Osteoblast (primary cell): ENCODE measurements around the gene MAP2K6. TPM values are rescaled to one million over a fixed set of nuclear protein-coding genes. Genes with fewer than 3 reads are reported as not detected.

Experiments used
- DNase-seq: peaks from one replicate; pipeline ENCODE4 v3.0.0; 2011; ENCODE audit warnings: low spot score, mixed read lengths; ENCODE audit not compliant: insufficient read length; ENCODE audit errors: missing footprints
- H2AFZ ChIP-seq: 2 replicates; pipeline ENCODE4 v1.6.0; 2011; ENCODE audit warnings: mild to moderate bottlenecking, low read length
- H3K27ac ChIP-seq: 2 replicates; pipeline ENCODE4 v1.5.1; 2011; ENCODE audit warnings: mild to moderate bottlenecking, low read depth, low read length, moderate library complexity
- H3K27me3 ChIP-seq: 2 replicates; pipeline ENCODE4 v1.6.0; 2012; ENCODE audit warnings: mild to moderate bottlenecking, control low read depth, inconsistent platforms, low read length, moderate library complexity; ENCODE audit not compliant: insufficient read depth
- H3K36me3 ChIP-seq: 2 replicates; pipeline ENCODE4 v1.5.1; 2011; ENCODE audit warnings: mild to moderate bottlenecking, low read length, control low read depth, moderate library complexity; ENCODE audit not compliant: insufficient read depth
- H3K4me1 ChIP-seq: 2 replicates; pipeline ENCODE4 v1.5.1; 2011; ENCODE audit warnings: mild to moderate bottlenecking, low read length, control low read depth, moderate library complexity; ENCODE audit not compliant: insufficient read depth
- H3K4me2 ChIP-seq: 2 replicates; pipeline ENCODE4 v1.6.0; 2011; ENCODE audit warnings: mild to moderate bottlenecking, low read length; ENCODE audit not compliant: insufficient read depth
- H3K4me3 ChIP-seq: fragments of 200-600 bp; sonication (generic); 3 replicates; pipeline ENCODE4 v1.5.1; 2012; ENCODE audit warnings: mild to moderate bottlenecking, low read length, inconsistent platforms; ENCODE audit not compliant: insufficient read depth
- H3K79me2 ChIP-seq: 2 replicates; pipeline ENCODE4 v1.6.0; 2012; ENCODE audit warnings: mild to moderate bottlenecking, low read length, control low read depth, inconsistent platforms; ENCODE audit not compliant: insufficient read depth
- H3K9me3 ChIP-seq: 2 replicates; pipeline ENCODE4 v1.5.1; 2011; ENCODE audit warnings: low read depth, low read length, control low read depth
- H4K20me1 ChIP-seq: 2 replicates; pipeline ENCODE4 v1.6.0; 2012; ENCODE audit warnings: mild to moderate bottlenecking, low read length, control low read depth; ENCODE audit not compliant: insufficient read depth
- CTCF ChIP-seq: IDR thresholded peaks from 2 replicates; pipeline ENCODE4 v1.5.1; 2011; ENCODE audit warnings: mild to moderate bottlenecking, low read depth, low read length, moderate library complexity; ENCODE audit errors: extremely low read depth
- total RNA-seq: library from RNA; depleted of rRNA; stranded (reverse); fragments of >200 nt; gene quantifications from 2 replicates; pipeline ENCODE4 v1.2.3, GENCODE V29; 2012

The MAP2K6 gene
- total RNA-seq = 1.5 and 2.5 TPM in 2 replicates

GRCh38 chr17:69414408-69415274 is at the start of gene MAP2K6:
TSS of gene MAP2K6 (plus strand) at chr17:69414697. CDS start at chr17:69414985, 288 bp downstream.
- Histone ChIP-seq H3K27ac (no peak within 1 kb of the TSS), H3K4me2 (peak within 1 kb of the TSS; percentile 97), H3K9me3 (no peaks in the 10 kb centered on the region), H3K4me3 (peak within 1 kb of the TSS; percentile 75), H3K79me2 (no peaks in the 10 kb centered on the region), H2AFZ (peak within 1 kb of the TSS; percentile 99), H3K4me1 (peaks cover 7% of the 10 kb centered on the region), H3K36me3 (no peaks in the 10 kb centered on the region), H3K27me3 (no peaks in the 10 kb centered on the region), H4K20me1 (no peaks in the 10 kb centered on the region)
- DNase-seq = peak; percentile 83
- no peak for TF ChIP-seq CTCF

GRCh38 chr17:69367298-69367697 is 47.2 kb upstream of the MAP2K6 start:
- no peak overlapping the region for H3K4me2 ChIP-seq
- no peaks in the 10 kb centered on the region for H3K36me3 ChIP-seq
- no peaks in the 10 kb centered on the region for H3K79me2 ChIP-seq
- no peak overlapping the region for H3K4me3 ChIP-seq
- no peaks in the 10 kb centered on the region for H4K20me1 ChIP-seq
- no peak overlapping the region for H2AFZ ChIP-seq
- DNase-seq = no peak
- no peaks in the 10 kb centered on the region for H3K27me3 ChIP-seq
- TF ChIP-seq CTCF = no peak
- no peaks in the 10 kb centered on the region for H3K4me1 ChIP-seq
- H3K9me3 ChIP-seq = no peaks in the 10 kb centered on the region
- H3K27ac ChIP-seq = no peak overlapping the region

GRCh38 chr17:69373069-69373468 is 41.4 kb upstream of the MAP2K6 start:
- Histone ChIP-seq H4K20me1 (no peaks in the 10 kb centered on the region), H3K79me2 (no peaks in the 10 kb centered on the region), H3K36me3 (no peaks in the 10 kb centered on the region), H3K4me1 (no peaks in the 10 kb centered on the region), H3K9me3 (no peaks in the 10 kb centered on the region), H3K4me3 (no peak overlapping the region), H3K27me3 (no peaks in the 10 kb centered on the region), H3K4me2 (no peak overlapping the region), H3K27ac (no peak overlapping the region), H2AFZ (no peak overlapping the region)
- DNase-seq = no peak
- no peak for TF ChIP-seq CTCF

GRCh38 chr17:69375229-69375628 is 39.3 kb upstream of the MAP2K6 start:
- H3K4me3 ChIP-seq = no peak overlapping the region
- no peaks in the 10 kb centered on the region for H3K36me3 ChIP-seq
- no peak for DNase-seq
- H3K27ac ChIP-seq = no peak overlapping the region
- H3K4me1 ChIP-seq = no peaks in the 10 kb centered on the region
- H2AFZ ChIP-seq = no peak overlapping the region
- no peaks in the 10 kb centered on the region for H3K27me3 ChIP-seq
- no peak overlapping the region for H3K4me2 ChIP-seq
- no peak for TF ChIP-seq CTCF
- no peaks in the 10 kb centered on the region for H3K79me2 ChIP-seq
- no peaks in the 10 kb centered on the region for H4K20me1 ChIP-seq
- H3K9me3 ChIP-seq = no peaks in the 10 kb centered on the region
